Caco-2 (cell line): ENCODE measurements around the gene LCK. TPM values are rescaled to one million over a fixed set of nuclear protein-coding genes. Genes with fewer than 3 reads are reported as not detected.

Experiments
- BruUV-seq: library from RNA; stranded (reverse); fragments of 400-500 nt; replicated peaks from 2 replicates; lab custom pipeline; 2021; lab: Mats Ljungman, UMichigan
- CTCF ChIA-PET: fragments of 300-600 bp; sonication (Branson Sonifier 250); formaldehyde crosslinking; loops from one replicate; lab custom pipeline; 2022; ENCODE audit warnings: antibody characterized with exemption; lab: Charles Lee
- POLR2A ChIA-PET: fragments of 300-600 bp; sonication (Branson Sonifier 250); formaldehyde crosslinking; loops from one replicate; lab custom pipeline; 2022; ENCODE audit warnings: antibody characterized with exemption; lab: Charles Lee
- DNase-seq, 2 experiments: peaks; one replicate each; pipeline versions ENCODE4 v3.0.0 to v3.0.0-alpha.2; 2020 to 2022
- H3K27me3 ChIP-seq: replicated peaks from 2 replicates; pipeline ENCODE4 v1.6.0; 2011; ENCODE audit warnings: low read length; ENCODE audit not compliant: control insufficient read depth, insufficient read depth
- H3K36me3 ChIP-seq: 2 replicates; pipeline ENCODE4 v1.5.1; 2011; ENCODE audit warnings: low read length; ENCODE audit not compliant: control insufficient read depth, insufficient read depth
- H3K4me1 ChIP-seq: fragments of 250-450 bp; sonication (Bioruptor Pico); 2 replicates; pipeline ENCODE4 v1.5.1; 2020; ENCODE audit warnings: mild to moderate bottlenecking
- H3K4me3 ChIP-seq: 2 replicates; pipeline ENCODE4 v1.5.1; 2011; ENCODE audit warnings: low read depth, mild to moderate bottlenecking, control low read depth, low read length
- H3K9me3 ChIP-seq: fragments of 250-450 bp; sonication (Bioruptor Pico); 2 replicates; pipeline ENCODE4 v1.5.1; 2020; ENCODE audit warnings: mild to moderate bottlenecking, moderate library complexity
- H3K27ac Mint-ChIP-seq: one replicate; pipeline ENCODE4 v1.8.0; 2022; ENCODE audit warnings: mixed read lengths; ENCODE audit not compliant: unreplicated experiment
- H3K27me3 Mint-ChIP-seq: one replicate; pipeline ENCODE4 v1.8.0; 2022; ENCODE audit warnings: mixed read lengths; ENCODE audit not compliant: insufficient read depth, unreplicated experiment
- H3K36me3 Mint-ChIP-seq: one replicate; pipeline ENCODE4 v1.8.0; 2022; ENCODE audit warnings: mild to moderate bottlenecking, mixed read lengths; ENCODE audit not compliant: insufficient read depth, unreplicated experiment
- H3K4me1 Mint-ChIP-seq: one replicate; pipeline ENCODE4 v1.8.0; 2022; ENCODE audit warnings: low read depth, mixed read lengths; ENCODE audit not compliant: unreplicated experiment
- H3K4me3 Mint-ChIP-seq: one replicate; pipeline ENCODE4 v1.8.0; 2022; ENCODE audit warnings: mild to moderate bottlenecking, moderate library complexity, mixed read lengths; ENCODE audit not compliant: unreplicated experiment
- H3K9me3 Mint-ChIP-seq: one replicate; pipeline ENCODE4 v1.8.0; 2022; ENCODE audit warnings: mixed read lengths; ENCODE audit not compliant: unreplicated experiment
- intact Hi-C: fragments of 100-400 bp; cut with micrococcal nuclease; formaldehyde crosslinking; loops from one replicate; pipeline ENCODE4 v1.10.0; 2022; ENCODE audit not compliant: unreplicated experiment
- total RNA-seq: library from RNA; stranded (reverse); gene quantifications from 2 replicates; pipeline ENCODE4 v1.2.3, GENCODE V29; 2022
- TF ChIP-seq, protein P1 (sequence below), 2 experiments: fragments of 200-600 bp in 1 of 2; IDR thresholded peaks; 1 replicate in 1 of 2; 2 replicates in 1 of 2; pipeline versions ENCODE4 v1.5.1 to v1.8.0; 2011 to 2022; ENCODE audit warnings: antibody characterized with exemption in 1 of 2, control low read depth in 1 of 2, inconsistent platforms in 1 of 2, low read depth in 1 of 2, low read length in 1 of 2, mild to moderate bottlenecking in 1 of 2, moderate library complexity in 1 of 2; ENCODE audit not compliant: insufficient read depth in 1 of 2, severe bottlenecking in 1 of 2, unreplicated experiment in 1 of 2

LCK gene
- total RNA-seq, 1 experiment from 2014 or later = 0.39 TPM

DNA sequence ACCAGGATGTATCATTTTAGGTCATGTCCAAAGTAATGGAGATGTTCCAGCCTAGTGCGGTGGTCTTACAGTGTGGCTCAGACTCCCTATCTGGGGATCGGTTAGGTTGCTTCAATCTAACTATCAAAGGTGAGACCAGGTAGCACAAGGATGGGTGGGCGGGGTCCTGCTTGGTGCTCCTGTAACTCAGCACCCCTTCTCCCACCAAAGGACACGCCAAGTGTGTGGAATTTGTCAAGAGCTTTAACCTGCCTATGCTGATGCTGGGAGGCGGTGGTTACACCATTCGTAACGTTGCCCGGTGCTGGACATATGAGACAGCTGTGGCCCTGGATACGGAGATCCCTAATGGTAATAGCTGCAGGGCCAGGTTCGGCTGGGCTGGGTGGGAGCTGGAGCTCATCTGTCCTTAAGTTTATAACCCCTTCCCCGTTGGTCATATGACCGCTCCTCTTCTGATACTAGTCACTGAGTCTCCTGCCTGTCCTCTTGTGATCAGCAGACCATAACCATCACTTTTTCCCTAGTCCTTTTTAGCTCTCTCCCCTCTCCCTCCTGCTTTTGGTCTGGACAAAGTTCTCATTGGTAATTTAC lies 79.6 kb downstream of the LCK start:
- intact Hi-C loops = no loop called here
- BruUV-seq = no TSS peak
- Histone ChIP-seq H3K36me3 (peaks cover 3% of the 10 kb centered on the region; the same call in 1 of the 2 replicates), H3K27me3 (no peaks in the 10 kb centered on the region), H3K4me3 (no peak overlapping the region), H3K4me1 (peaks cover 22% of the 10 kb centered on the region), H3K9me3 (no peaks in the 10 kb centered on the region)
- DNase-seq = no peak
- H3K4me1 Mint-ChIP-seq = peaks cover 21% of the 10 kb centered on the region
- H3K9me3 Mint-ChIP-seq = no peaks in the 10 kb centered on the region
- TF ChIP-seq, protein P1, sequence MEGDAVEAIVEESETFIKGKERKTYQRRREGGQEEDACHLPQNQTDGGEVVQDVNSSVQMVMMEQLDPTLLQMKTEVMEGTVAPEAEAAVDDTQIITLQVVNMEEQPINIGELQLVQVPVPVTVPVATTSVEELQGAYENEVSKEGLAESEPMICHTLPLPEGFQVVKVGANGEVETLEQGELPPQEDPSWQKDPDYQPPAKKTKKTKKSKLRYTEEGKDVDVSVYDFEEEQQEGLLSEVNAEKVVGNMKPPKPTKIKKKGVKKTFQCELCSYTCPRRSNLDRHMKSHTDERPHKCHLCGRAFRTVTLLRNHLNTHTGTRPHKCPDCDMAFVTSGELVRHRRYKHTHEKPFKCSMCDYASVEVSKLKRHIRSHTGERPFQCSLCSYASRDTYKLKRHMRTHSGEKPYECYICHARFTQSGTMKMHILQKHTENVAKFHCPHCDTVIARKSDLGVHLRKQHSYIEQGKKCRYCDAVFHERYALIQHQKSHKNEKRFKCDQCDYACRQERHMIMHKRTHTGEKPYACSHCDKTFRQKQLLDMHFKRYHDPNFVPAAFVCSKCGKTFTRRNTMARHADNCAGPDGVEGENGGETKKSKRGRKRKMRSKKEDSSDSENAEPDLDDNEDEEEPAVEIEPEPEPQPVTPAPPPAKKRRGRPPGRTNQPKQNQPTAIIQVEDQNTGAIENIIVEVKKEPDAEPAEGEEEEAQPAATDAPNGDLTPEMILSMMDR (IDR thresholded peaks at IDR 0.05; ENCODE audit: insufficient read depth in 1 of 2, low read depth in 1 of 2, low read length in 1 of 2, severe bottlenecking in 1 of 2, unreplicated experiment in 1 of 2) = no peak
- no peaks in the 10 kb centered on the region for H3K27me3 Mint-ChIP-seq
- ChIA-PET POLR2A (interaction anchor here (1.1 kb wide), 1 partner anchor 9 kb away, joined by 4 read pairs; no protein-coding TSS in a partner anchor), CTCF (no interaction called here)
- no peak overlapping the region for H3K4me3 Mint-ChIP-seq
- peaks cover 73% of the 10 kb centered on the region for H3K36me3 Mint-ChIP-seq
- no peak overlapping the region for H3K27ac Mint-ChIP-seq

GRCh38 chr1:32331549-32331948 lies 80.5 kb downstream of the LCK start:
- BruUV-seq = no TSS peak
- Mint-ChIP-seq H3K9me3 (no peaks in the 10 kb centered on the region), H3K27me3 (no peaks in the 10 kb centered on the region), H3K4me1 (peaks cover 21% of the 10 kb centered on the region), H3K27ac (peak overlapping the region; percentile 40), H3K36me3 (peaks cover 82% of the 10 kb centered on the region), H3K4me3 (no peak overlapping the region)
- Histone ChIP-seq H3K9me3 (no peaks in the 10 kb centered on the region), H3K27me3 (no peaks in the 10 kb centered on the region), H3K4me1 (peaks cover 22% of the 10 kb centered on the region), H3K4me3 (no peak overlapping the region), H3K36me3 (peaks cover 3% of the 10 kb centered on the region; the same call in 1 of the 2 replicates)
- POLR2A ChIA-PET = interaction anchor here (1.0 to 1.3 kb wide), 4 partner anchors 10 to 116 kb away, joined by 3 to 6 read pairs (median 4); no protein-coding TSS in a partner anchor
- TF ChIP-seq, protein P1 (IDR thresholded peaks at IDR 0.05; ENCODE audit: insufficient read depth in 1 of 2, low read depth in 1 of 2, low read length in 1 of 2, severe bottlenecking in 1 of 2, unreplicated experiment in 1 of 2) = no peak
- DNase-seq = no peak
- intact Hi-C loops = no loop called here
- CTCF ChIA-PET = no interaction called here

DNA sequence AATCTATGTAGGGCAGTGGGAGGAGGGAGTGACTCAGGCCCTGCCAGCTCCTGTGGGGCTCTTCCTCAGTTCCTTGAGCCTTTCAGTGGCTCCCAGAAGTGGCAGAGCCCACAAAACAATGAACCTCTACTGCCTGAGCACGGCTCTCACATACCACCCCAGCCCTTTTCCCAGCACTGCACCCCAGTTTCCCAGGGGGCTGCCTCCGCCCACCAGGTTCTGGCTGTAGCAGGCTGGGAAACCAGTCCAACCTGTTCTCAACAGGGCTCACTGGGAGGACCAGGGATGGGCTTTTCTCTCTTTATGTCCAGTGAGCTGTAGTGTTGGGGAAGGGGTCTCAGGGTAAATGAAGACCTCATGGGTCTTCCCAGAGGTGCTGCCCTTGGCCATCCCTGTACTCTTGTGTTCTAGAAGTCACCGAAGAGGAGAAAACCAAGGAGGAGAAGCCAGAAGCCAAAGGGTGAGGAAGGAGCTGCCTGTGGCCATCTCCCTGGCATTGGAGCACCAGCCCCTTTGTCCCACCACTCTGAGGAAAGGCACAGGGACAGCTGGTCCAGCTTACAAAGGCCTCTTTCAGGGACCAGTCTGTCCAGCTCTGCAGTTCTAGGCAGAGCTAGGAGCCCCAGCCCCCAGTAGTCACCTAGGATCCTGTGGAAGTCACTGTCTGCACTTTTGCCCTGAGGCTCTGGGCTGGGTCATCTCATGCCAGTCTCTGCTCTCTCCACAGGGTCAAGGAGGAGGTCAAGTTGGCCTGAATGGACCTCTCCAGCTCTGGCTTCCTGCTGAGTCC lies 81.4 kb downstream of the LCK start:
- Mint-ChIP-seq H3K27me3 (no peaks in the 10 kb centered on the region), H3K4me1 (peaks cover 21% of the 10 kb centered on the region), H3K36me3 (peaks cover 83% of the 10 kb centered on the region), H3K4me3 (no peak overlapping the region), H3K9me3 (no peaks in the 10 kb centered on the region), H3K27ac (peak overlapping the region; percentile 40)
- Histone ChIP-seq H3K4me3 (no peak overlapping the region), H3K27me3 (no peaks in the 10 kb centered on the region), H3K4me1 (peaks cover 22% of the 10 kb centered on the region), H3K36me3 (peaks cover 2% of the 10 kb centered on the region; the same call in 1 of the 2 replicates), H3K9me3 (no peaks in the 10 kb centered on the region)
- CTCF ChIA-PET = no interaction called here
- POLR2A ChIA-PET = interaction anchor here (1.0 to 1.3 kb wide), 3 partner anchors 10 to 117 kb away, joined by 3 to 6 read pairs (median 3); no protein-coding TSS in a partner anchor
- intact Hi-C loops = no loop called here
- TF ChIP-seq, protein P1 (IDR thresholded peaks at IDR 0.05; ENCODE audit: insufficient read depth in 1 of 2, low read depth in 1 of 2, low read length in 1 of 2, severe bottlenecking in 1 of 2, unreplicated experiment in 1 of 2) = no peak
- DNase-seq = peak in 1 of 2 experiments; percentile 40
- BruUV-seq = no TSS peak
